Measurements from ENCODE around the gene PIP5KL1. TPM values are rescaled to one million over a fixed set of nuclear protein-coding genes. Genes with fewer than 3 reads are reported as not detected.

Gene PIP5KL1
- total and polyA plus RNA-seq, 2 experiments from 2014 or later, result 13.4 to 19.5 TPM

- H3K27ac Mint-ChIP-seq, result no peak overlapping the region
- 0 out of 2 replicates have a peak, but pooled peaks cover 5% of the 10 kb centered on the region for H3F3A ChIP-seq (replicated peaks; ENCODE audit: low read depth)
- no peak overlapping the region for H3K4me3 ChIP-seq
- no peak overlapping the region for H3K4me2 ChIP-seq
- no peaks in the 10 kb centered on the region for H3K4me1 ChIP-seq (ENCODE audit: insufficient read depth)
- peaks cover 9% of the 10 kb centered on the region for H4K20me1 ChIP-seq (replicated peaks; ENCODE audit: insufficient read depth)
- H3K9me2 ChIP-seq (ENCODE audit: insufficient read depth), result no peaks in the 10 kb centered on the region
- H2AFZ ChIP-seq, result no peak overlapping the region
- DNase-seq (ENCODE audit: low spot score) (no peak), ATAC-seq (no peak)
- H3K27me3 ChIP-seq (ENCODE audit: insufficient read depth), result no peaks in the 10 kb centered on the region
- peaks cover 26% of the 10 kb centered on the region for H3K36me3 ChIP-seq (ENCODE audit: insufficient read depth)
- TF ChIP-seq EZH2 (IDR thresholded peaks at IDR 0.05; ENCODE audit: low read depth, unreplicated experiment) (no peak), STAT1 (IDR thresholded peaks at IDR 0.05; ENCODE audit: unreplicated experiment) (no peak), JUNB (IDR thresholded peaks at IDR 0.05; ENCODE audit: unreplicated experiment) (no peak), REST (IDR thresholded peaks at IDR 0.05; ENCODE audit: unreplicated experiment) (no peak), POLR2AphosphoS5 (IDR thresholded peaks at IDR 0.05; ENCODE audit: low read depth) (no peak), EZH2phosphoT487 (IDR thresholded peaks at IDR 0.05; ENCODE audit: unreplicated experiment) (no peak), ZNF114 (CRISPR knock-in tag; IDR thresholded peaks at IDR 0.05) (no peak), CREB1 (CRISPR knock-in tag; IDR thresholded peaks at IDR 0.05; ENCODE audit: low read depth) (no peak), CTCF (conservative IDR thresholded peaks at IDR 0.05; ENCODE audit: low read depth in 2 of 2) (no peak), ETS1 (IDR thresholded peaks at IDR 0.05) (no peak), NANOG (IDR thresholded peaks at IDR 0.05; ENCODE audit: borderline replicate concordance) (no peak), ZNF331 (CRISPR knock-in tag; IDR thresholded peaks at IDR 0.05; ENCODE audit: low read depth) (no peak), ZNF462 (CRISPR knock-in tag; IDR thresholded peaks at IDR 0.05) (no peak)
- peaks cover 7% of the 10 kb centered on the region; the same call in 2 of the 3 replicates for H3K4me1 Mint-ChIP-seq
- no peak overlapping the region for H3K4me3 Mint-ChIP-seq
- peaks cover 62% of the 10 kb centered on the region for H3K36me3 Mint-ChIP-seq (ENCODE audit: low read depth)
- no peaks in the 10 kb centered on the region for H3K9me3 Mint-ChIP-seq
- H3K27ac ChIP-seq (ENCODE audit: low read depth), result no peak overlapping the region
- no peaks in the 10 kb centered on the region for H3K79me2 ChIP-seq (replicated peaks; ENCODE audit: insufficient read depth)
- peaks cover 15% of the 10 kb centered on the region for H3K27me3 Mint-ChIP-seq (ENCODE audit: insufficient read depth, low read depth, poor library complexity)
These were observed 40.5 kb downstream of the PIP5KL1 start for GRCh38 chr9:127890053-127890452.
